Limb (tissue), 2 donors: Measurements from ENCODE around the gene BOK.
"Not testable (repeated sequence)": the region's sequence is repeated elsewhere in the genome, so short reads cannot be mapped to it uniquely, and the experiment has no call there.

ENCODE experiments used
- DNase-seq, 2 donors: peaks; one replicate each; pipeline ENCODE4 v3.0.0-alpha.2; 2016; ENCODE audit errors: extremely low spot score in 2 of 2

Gene BOK

GRCh38 chr2:241555711-241556110, 2.8 kb upstream of the BOK start:
- no peak for DNase-seq

- DNase-seq = no peak
These were observed 1.8 kb upstream of the BOK start for GRCh38 chr2:241556746-241557145.

GRCh38 chr2:241559323-241560161, 997 bp downstream of the BOK start:
- peak in 1 of 2 donors; percentile 67 for DNase-seq

- no peak for DNase-seq
These were observed 1.8 kb downstream of the BOK start for GRCh38 chr2:241560162-241560882.

GRCh38 chr2:241560883-241561474, 2.4 kb downstream of the BOK start:
- no peak for DNase-seq

- DNase-seq = peak in 1 of 2 donors; percentile 70
These were observed 3.3 kb downstream of the BOK start for GRCh38 chr2:241561832-241562231.

GRCh38 chr2:241562269-241562891, 3.8 kb downstream of the BOK start:
- DNase-seq = no peak

- DNase-seq = no peak
These were observed 4.5 kb downstream of the BOK start for GRCh38 chr2:241563031-241563507.

- DNase-seq = no peak
These were observed 5.0 kb downstream of the BOK start for GRCh38 chr2:241563571-241563980.

GRCh38 chr2:241563981-241564595, 5.5 kb downstream of the BOK start:
- no peak for DNase-seq

GRCh38 chr2:241564596-241565410, 6.3 kb downstream of the BOK start:
- DNase-seq = no peak

GRCh38 chr2:241565411-241565810, 6.9 kb downstream of the BOK start:
- no peak for DNase-seq

GRCh38 chr2:241566021-241566420, 7.5 kb downstream of the BOK start:
- not testable (repeated sequence) for DNase-seq

GRCh38 chr2:241566468-241566867, 7.9 kb downstream of the BOK start:
- DNase-seq = no peak

GRCh38 chr2:241567266-241567665, 8.7 kb downstream of the BOK start:
- not testable (repeated sequence) for DNase-seq

- no peak for DNase-seq
These were observed 9.2 kb downstream of the BOK start for GRCh38 chr2:241567776-241568175.

- no peak for DNase-seq
These were observed 10.2 kb downstream of the BOK start for GRCh38 chr2:241568726-241569125.

GRCh38 chr2:241569831-241570281, 11.3 kb downstream of the BOK start:
- DNase-seq = no peak

- no peak for DNase-seq
These were observed 12.5 kb downstream of the BOK start for GRCh38 chr2:241570961-241571581.
